Glutamatergic neuron (in vitro differentiated cells): ENCODE data around the gene SORCS1. TPM values are rescaled to one million over a fixed set of nuclear protein-coding genes. Genes with fewer than 3 reads are reported as not detected.

Source experiments
- DNase-seq: peaks from one replicate; pipeline ENCODE4 v3.0.0; 2022
- H3K27ac Mint-ChIP-seq: one replicate; pipeline ENCODE4 v1.8.0; 2020; ENCODE audit warnings: mild to moderate bottlenecking, mixed read lengths, inconsistent platforms; ENCODE audit not compliant: unreplicated experiment
- H3K27me3 Mint-ChIP-seq: one replicate; pipeline ENCODE4 v1.8.0; 2020; ENCODE audit warnings: mild to moderate bottlenecking, moderate library complexity, mixed read lengths, inconsistent platforms; ENCODE audit not compliant: unreplicated experiment
- H3K36me3 Mint-ChIP-seq: one replicate; pipeline ENCODE4 v1.8.0; 2020; ENCODE audit warnings: mild to moderate bottlenecking, mixed read lengths, inconsistent platforms; ENCODE audit not compliant: unreplicated experiment
- H3K4me1 Mint-ChIP-seq: one replicate; pipeline ENCODE4 v1.8.0; 2020; ENCODE audit warnings: mild to moderate bottlenecking, low read depth, mixed read lengths, inconsistent platforms; ENCODE audit not compliant: unreplicated experiment
- H3K4me3 Mint-ChIP-seq: one replicate; pipeline ENCODE4 v1.8.0; 2020; ENCODE audit warnings: mild to moderate bottlenecking, mixed read lengths, inconsistent platforms; ENCODE audit not compliant: unreplicated experiment
- H3K9me3 Mint-ChIP-seq: one replicate; pipeline ENCODE4 v1.8.0; 2020; ENCODE audit warnings: mild to moderate bottlenecking, moderate library complexity, mixed read lengths, inconsistent platforms; ENCODE audit not compliant: unreplicated experiment
- total RNA-seq: library from RNA; stranded (reverse); fragmentation: NEBNext Ultra II Directional; extraction: Animal tissue kit (Norgen Biotek cat#: 25700); gene quantifications from one replicate; pipeline ENCODE4 v1.2.1, GENCODE V29; 2021; ENCODE audit not compliant: unreplicated experiment
- TF ChIP-seq, protein P1 (sequence below): fragments of 200-600 bp; sonication (generic); IDR thresholded peaks from one replicate; pipeline ENCODE4 v1.5.0; 2021; ENCODE audit not compliant: partially characterized antibody, unreplicated experiment

SORCS1 gene
- total RNA-seq, 1 donor from 2014 or later: 3.3 TPM

DNA sequence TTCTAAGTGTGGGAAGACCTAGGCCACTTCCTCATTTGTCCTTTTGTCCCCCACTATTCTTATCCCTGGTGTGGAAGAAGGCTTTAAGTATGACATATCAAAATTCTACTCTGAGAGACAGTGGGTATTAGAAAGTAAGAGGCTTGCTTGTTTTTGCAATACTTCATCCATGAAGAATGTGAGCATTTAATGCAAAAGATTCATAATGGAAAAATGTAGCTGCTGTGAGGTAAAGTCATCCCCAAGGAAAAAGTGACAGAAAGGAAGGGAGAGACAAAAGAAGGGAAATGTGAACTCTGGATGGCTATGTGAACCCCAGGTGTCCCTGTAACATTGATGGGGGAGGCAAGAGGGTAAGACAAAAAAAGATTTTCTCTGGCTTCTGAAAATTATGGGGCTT, 607.5 kb downstream of the SORCS1 start:
- H3K27ac Mint-ChIP-seq: no peak overlapping the region
- DNase-seq: no peak
- no peaks in the 10 kb centered on the region for H3K4me1 Mint-ChIP-seq
- H3K4me3 Mint-ChIP-seq: no peak overlapping the region
- no peaks in the 10 kb centered on the region for H3K36me3 Mint-ChIP-seq
- peaks cover 1% of the 10 kb centered on the region for H3K27me3 Mint-ChIP-seq
- H3K9me3 Mint-ChIP-seq: no peaks in the 10 kb centered on the region
- TF ChIP-seq, protein P1, sequence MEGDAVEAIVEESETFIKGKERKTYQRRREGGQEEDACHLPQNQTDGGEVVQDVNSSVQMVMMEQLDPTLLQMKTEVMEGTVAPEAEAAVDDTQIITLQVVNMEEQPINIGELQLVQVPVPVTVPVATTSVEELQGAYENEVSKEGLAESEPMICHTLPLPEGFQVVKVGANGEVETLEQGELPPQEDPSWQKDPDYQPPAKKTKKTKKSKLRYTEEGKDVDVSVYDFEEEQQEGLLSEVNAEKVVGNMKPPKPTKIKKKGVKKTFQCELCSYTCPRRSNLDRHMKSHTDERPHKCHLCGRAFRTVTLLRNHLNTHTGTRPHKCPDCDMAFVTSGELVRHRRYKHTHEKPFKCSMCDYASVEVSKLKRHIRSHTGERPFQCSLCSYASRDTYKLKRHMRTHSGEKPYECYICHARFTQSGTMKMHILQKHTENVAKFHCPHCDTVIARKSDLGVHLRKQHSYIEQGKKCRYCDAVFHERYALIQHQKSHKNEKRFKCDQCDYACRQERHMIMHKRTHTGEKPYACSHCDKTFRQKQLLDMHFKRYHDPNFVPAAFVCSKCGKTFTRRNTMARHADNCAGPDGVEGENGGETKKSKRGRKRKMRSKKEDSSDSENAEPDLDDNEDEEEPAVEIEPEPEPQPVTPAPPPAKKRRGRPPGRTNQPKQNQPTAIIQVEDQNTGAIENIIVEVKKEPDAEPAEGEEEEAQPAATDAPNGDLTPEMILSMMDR: no peak

GRCh38 chr10:106555599-106555998, 608.9 kb downstream of the SORCS1 start:
- TF ChIP-seq, protein P1: no peak
- DNase-seq: no peak
- Mint-ChIP-seq H3K36me3 (no peaks in the 10 kb centered on the region), H3K27me3 (peaks cover 1% of the 10 kb centered on the region), H3K4me1 (no peaks in the 10 kb centered on the region), H3K9me3 (no peaks in the 10 kb centered on the region), H3K27ac (no peak overlapping the region), H3K4me3 (no peak overlapping the region)

- no peaks in the 10 kb centered on the region for H3K4me1 Mint-ChIP-seq
- TF ChIP-seq, protein P1: no peak
- H3K9me3 Mint-ChIP-seq: no peaks in the 10 kb centered on the region
- no peaks in the 10 kb centered on the region for H3K36me3 Mint-ChIP-seq
- no peak overlapping the region for H3K4me3 Mint-ChIP-seq
- peaks cover 1% of the 10 kb centered on the region for H3K27me3 Mint-ChIP-seq
- no peak for DNase-seq
- no peak overlapping the region for H3K27ac Mint-ChIP-seq
Measured at GRCh38 chr10:106551501-106552062, 612.9 kb downstream of the SORCS1 start.

- Mint-ChIP-seq H3K27ac (no peak overlapping the region), H3K36me3 (no peaks in the 10 kb centered on the region), H3K9me3 (no peaks in the 10 kb centered on the region), H3K4me1 (no peaks in the 10 kb centered on the region), H3K4me3 (no peak overlapping the region), H3K27me3 (peaks cover 2% of the 10 kb centered on the region)
- DNase-seq: no peak
- TF ChIP-seq, protein P1: no peak
Measured at GRCh38 chr10:106548832-106549231, 615.7 kb downstream of the SORCS1 start.

DNA sequence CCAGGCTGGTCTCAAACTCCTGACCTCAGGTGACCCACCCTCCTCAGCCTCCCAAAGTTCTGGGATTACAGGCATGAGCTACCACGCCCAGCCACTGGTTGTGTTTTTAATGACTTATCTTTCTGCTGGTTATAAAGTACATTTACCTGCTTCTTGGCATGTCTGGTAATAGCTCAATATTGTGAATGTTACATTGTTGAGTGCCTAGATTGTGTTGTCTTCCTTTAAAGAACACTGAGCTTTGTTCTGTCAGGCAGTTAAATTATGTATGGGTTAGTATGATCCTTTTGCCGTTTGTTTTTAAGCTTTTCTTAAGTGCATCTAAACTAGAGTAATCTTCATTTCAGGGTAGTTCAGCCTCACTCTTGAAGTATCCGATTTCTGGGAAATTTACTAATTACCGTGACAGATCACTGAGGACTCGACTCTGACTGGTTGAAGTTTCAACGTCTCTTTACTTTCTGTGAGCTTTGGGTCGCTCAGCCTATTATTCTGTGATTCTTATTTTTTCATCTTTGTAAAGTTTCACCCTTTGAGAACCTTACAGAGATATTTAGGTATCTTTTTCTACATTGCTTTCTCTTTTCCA, 617.4 kb downstream of the SORCS1 start:
- DNase-seq: no peak
- Mint-ChIP-seq H3K4me3 (no peak overlapping the region), H3K36me3 (no peaks in the 10 kb centered on the region), H3K4me1 (no peaks in the 10 kb centered on the region), H3K27me3 (peaks cover 2% of the 10 kb centered on the region), H3K27ac (no peak overlapping the region), H3K9me3 (no peaks in the 10 kb centered on the region)
- TF ChIP-seq, protein P1: no peak
